Thoracic aorta (tissue), 2 donors: ENCODE measurements around the gene TNNI3K. TPM values are rescaled to one million over a fixed set of nuclear protein-coding genes. Genes with fewer than 3 reads are reported as not detected.
A peak's percentile ranks its signal among the peaks of the same experiment; 100 is the strongest.

ENCODE experiments used
- ATAC-seq: fragments of 150-250 bp; one replicate; pipeline ENCODE4 v1.8.0; 2017; ENCODE audit warnings: low read depth; ENCODE audit not compliant: insufficient number of reproducible peaks, low FRiP score
- DNase-seq: peaks from one replicate; pipeline ENCODE4 v3.0.0-alpha.2; 2020; ENCODE audit warnings: low spot score
- H3K27ac ChIP-seq, 2 donors: fragments of 200-600 bp; sonication (generic); 1 replicate in 1 of 2; 2 replicates in 1 of 2; pipeline ENCODE4 v1.5.1; 2016; ENCODE audit warnings: mild to moderate bottlenecking in 2 of 2, moderate library complexity in 2 of 2
- H3K27me3 ChIP-seq: fragments of 200-600 bp; sonication (generic); replicated peaks from 2 replicates; pipeline ENCODE4 v1.6.0; 2016; ENCODE audit warnings: mild to moderate bottlenecking; ENCODE audit not compliant: insufficient read depth
- H3K36me3 ChIP-seq: fragments of 200-600 bp; sonication (generic); one replicate; pipeline ENCODE4 v1.5.1; 2016
- H3K4me1 ChIP-seq, 2 donors: fragments of 200-600 bp; sonication (generic); 1 replicate in 1 of 2; 2 replicates in 1 of 2; pipeline versions ENCODE4 v1.5.1 to v1.6.0; 2016; ENCODE audit warnings: low read depth in 2 of 2, mild to moderate bottlenecking in 1 of 2; ENCODE audit not compliant: control insufficient read depth in 1 of 2
- H3K4me3 ChIP-seq: fragments of 200-600 bp; sonication (generic); 2 replicates; pipeline ENCODE4 v1.5.1; 2016; ENCODE audit warnings: mild to moderate bottlenecking
- H3K9me3 ChIP-seq: fragments of 200-600 bp; sonication (generic); 2 replicates; pipeline ENCODE4 v1.5.1; 2016
- total RNA-seq, 2 donors: library from RNA; depleted of rRNA; stranded (reverse); fragments of >200 nt; gene quantifications; one replicate each; pipeline versions ENCODE4 v1.1.0 to v1.2.3, GENCODE V29; 2016
- TF ChIP-seq, protein P1 (sequence below): fragments of 200-600 bp; sonication (generic); IDR thresholded peaks from one replicate; pipeline ENCODE4 v1.5.1; 2019; ENCODE audit warnings: antibody characterized with exemption

Gene TNNI3K
- total RNA-seq, 2 donors from 2014 or later, result 6.6 to 9.7 TPM

DNA sequence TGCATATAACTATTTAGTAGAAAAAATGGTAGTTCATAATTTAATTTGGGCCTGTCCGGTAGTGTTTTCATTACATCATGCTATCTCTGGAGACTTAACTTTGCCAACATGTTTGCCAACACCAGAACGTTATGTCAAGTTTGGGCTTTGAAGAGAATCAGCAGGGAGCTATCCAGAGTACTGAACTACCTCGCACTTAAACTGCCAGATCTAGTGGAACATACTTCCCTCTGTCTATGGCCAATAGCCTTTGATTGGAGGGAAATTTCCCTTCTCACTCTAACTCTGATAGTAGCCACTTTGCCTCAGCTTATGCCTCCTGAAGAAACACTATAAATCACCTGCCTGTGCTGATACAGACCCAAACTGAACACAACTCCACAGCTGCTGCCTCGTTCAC lies 267.2 kb downstream of the TNNI3K start:
- no peak overlapping the region for H3K4me3 ChIP-seq
- ATAC-seq (no peak), DNase-seq (no peak)
- H3K27me3 ChIP-seq, result no peaks in the 10 kb centered on the region
- H3K27ac ChIP-seq, result no peak overlapping the region
- H3K4me1 ChIP-seq, result no peaks in the 10 kb centered on the region
- H3K36me3 ChIP-seq, result no peaks in the 10 kb centered on the region
- TF ChIP-seq, protein P1, sequence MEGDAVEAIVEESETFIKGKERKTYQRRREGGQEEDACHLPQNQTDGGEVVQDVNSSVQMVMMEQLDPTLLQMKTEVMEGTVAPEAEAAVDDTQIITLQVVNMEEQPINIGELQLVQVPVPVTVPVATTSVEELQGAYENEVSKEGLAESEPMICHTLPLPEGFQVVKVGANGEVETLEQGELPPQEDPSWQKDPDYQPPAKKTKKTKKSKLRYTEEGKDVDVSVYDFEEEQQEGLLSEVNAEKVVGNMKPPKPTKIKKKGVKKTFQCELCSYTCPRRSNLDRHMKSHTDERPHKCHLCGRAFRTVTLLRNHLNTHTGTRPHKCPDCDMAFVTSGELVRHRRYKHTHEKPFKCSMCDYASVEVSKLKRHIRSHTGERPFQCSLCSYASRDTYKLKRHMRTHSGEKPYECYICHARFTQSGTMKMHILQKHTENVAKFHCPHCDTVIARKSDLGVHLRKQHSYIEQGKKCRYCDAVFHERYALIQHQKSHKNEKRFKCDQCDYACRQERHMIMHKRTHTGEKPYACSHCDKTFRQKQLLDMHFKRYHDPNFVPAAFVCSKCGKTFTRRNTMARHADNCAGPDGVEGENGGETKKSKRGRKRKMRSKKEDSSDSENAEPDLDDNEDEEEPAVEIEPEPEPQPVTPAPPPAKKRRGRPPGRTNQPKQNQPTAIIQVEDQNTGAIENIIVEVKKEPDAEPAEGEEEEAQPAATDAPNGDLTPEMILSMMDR, result no peak
- H3K9me3 ChIP-seq, result no peaks in the 10 kb centered on the region

DNA sequence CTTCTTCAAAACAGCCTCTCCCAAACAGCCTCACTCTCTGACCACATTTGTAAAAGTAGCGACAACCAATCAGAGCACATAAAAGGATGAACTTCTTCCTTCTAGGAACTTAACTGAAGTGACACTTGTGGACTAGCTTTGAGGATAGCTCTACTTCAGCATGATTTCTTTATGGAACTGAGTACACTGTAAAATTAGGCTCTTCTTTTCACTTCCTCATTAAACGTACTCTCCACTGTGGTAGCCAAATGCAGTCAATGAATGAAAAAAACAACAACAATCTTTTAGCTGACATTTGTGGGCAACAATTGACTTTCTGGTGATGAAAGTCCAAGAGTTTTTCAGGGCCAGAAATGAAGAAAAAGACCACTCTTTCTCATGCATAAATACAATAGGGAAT lies 267.7 kb downstream of the TNNI3K start:
- no peak for ATAC-seq
- no peaks in the 10 kb centered on the region for H3K27me3 ChIP-seq

DNA sequence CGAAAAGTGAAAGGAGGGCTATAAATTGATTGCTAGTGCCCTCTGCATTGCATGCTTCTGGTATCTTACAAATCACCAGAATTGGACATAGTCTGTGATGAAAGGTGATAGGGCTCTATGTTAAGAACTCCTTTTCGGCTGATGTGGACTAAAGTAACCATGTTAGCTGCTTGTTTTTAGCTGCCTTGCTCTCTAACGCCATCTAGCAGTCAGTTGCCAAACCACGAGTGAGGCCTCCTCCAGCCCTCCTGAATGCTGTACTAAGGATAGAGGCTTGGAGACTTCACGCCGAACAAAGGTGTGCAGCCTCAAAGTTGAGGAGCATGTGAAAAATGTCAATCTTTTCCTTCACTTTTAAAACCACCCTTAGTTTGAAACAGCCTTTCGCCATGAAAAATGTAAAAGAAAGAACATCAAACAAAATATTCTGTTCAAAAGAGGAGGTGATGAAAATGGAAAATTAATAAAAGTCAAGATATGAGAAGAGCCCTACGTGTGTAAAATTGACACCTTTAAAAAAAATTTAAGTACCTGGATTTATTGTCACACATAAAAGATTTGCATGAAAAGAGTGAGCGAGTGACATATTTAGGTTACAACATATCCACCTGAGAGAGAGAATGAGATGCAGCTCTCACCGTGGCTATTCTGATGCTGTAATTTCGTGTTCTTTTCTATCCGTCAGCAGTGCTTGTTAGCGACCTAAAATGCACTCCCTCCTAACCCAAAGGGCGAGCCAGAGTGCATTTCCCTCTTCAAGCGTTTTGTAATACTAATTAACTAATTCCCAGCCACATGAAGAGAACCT lies 269.1 kb downstream of the TNNI3K start:
- Histone ChIP-seq H3K4me3 (no peak overlapping the region), H3K27me3 (no peaks in the 10 kb centered on the region), H3K4me1 (no peaks in the 10 kb centered on the region), H3K27ac (no peak overlapping the region), H3K36me3 (no peaks in the 10 kb centered on the region), H3K9me3 (no peaks in the 10 kb centered on the region)
- ATAC-seq (no peak), DNase-seq (no peak)
- TF ChIP-seq, protein P1, result peak; percentile 25

More for the DNA sequence above, 267.7 kb downstream of the TNNI3K start:
- no peak for DNase-seq
- no peaks in the 10 kb centered on the region for H3K4me1 ChIP-seq
- no peaks in the 10 kb centered on the region for H3K9me3 ChIP-seq
- H3K27ac ChIP-seq, result no peak overlapping the region
- H3K4me3 ChIP-seq, result no peak overlapping the region
- H3K36me3 ChIP-seq, result no peaks in the 10 kb centered on the region
- TF ChIP-seq, protein P1, result no peak

GRCh38 chr1:74504933-74505512 lies 269.8 kb downstream of the TNNI3K start:
- Histone ChIP-seq H3K4me3 (no peak overlapping the region), H3K36me3 (no peaks in the 10 kb centered on the region), H3K4me1 (no peaks in the 10 kb centered on the region), H3K27me3 (no peaks in the 10 kb centered on the region), H3K9me3 (no peaks in the 10 kb centered on the region), H3K27ac (no peak overlapping the region)
- ATAC-seq, result no peak
- no peak for DNase-seq
- TF ChIP-seq, protein P1, result no peak

DNA sequence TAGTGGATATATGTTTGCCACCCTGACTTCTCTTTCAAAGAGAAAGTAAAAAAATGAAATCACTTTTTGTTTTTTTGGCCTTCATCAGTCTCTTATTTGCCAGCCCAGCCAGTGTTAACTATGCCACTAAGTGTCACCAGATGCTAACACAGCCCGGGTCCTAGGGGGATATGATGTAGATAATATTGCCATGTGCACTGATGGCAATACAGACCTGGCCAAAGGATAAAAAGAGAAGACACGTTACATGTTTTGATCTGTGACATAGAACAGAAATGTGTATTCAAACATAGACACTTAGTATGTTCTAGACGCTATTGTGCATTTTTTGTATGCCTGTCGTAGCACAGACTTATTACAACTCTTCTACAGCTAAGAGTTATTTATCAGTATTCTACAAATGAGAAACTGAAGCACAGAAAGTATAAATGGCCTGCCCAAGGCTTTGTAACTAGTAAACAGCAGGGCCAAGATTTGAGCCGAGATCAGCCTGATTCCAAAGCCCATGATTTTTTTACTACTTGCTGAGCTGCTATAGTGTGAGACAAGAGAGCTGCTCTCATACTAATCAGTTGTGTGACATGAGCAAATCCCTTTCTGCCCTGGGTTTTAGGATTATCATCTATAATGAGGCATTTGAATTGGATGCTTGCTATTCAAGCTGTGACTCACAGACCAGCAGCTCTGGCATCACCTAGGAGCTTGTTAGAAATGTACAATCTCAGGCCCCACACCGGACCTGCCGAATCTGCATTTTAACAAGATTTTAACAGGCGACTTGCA lies 270.9 kb downstream of the TNNI3K start:
- Histone ChIP-seq H3K27me3 (no peaks in the 10 kb centered on the region), H3K4me3 (no peak overlapping the region), H3K36me3 (no peaks in the 10 kb centered on the region), H3K4me1 (no peaks in the 10 kb centered on the region), H3K9me3 (no peaks in the 10 kb centered on the region), H3K27ac (no peak overlapping the region)
- ATAC-seq, result no peak
- TF ChIP-seq, protein P1, result no peak
- DNase-seq, result no peak
